H1 (cell line): ENCODE results near the gene ZDHHC11. TPM values are rescaled to one million over a fixed set of nuclear protein-coding genes. Genes with fewer than 3 reads are reported as not detected.

Source experiments
- CTCF ChIA-PET: fragments of 300-600 bp; sonication (Branson Sonifier 250); formaldehyde crosslinking; loops from one replicate; lab custom pipeline; 2021; ENCODE audit not compliant: partially characterized antibody; lab: Charles Lee
- POLR2A ChIA-PET: fragments of 300-600 bp; sonication (Branson Sonifier 250); formaldehyde crosslinking; loops from one replicate; lab custom pipeline; 2021; ENCODE audit warnings: inconsistent platforms; ENCODE audit not compliant: partially characterized antibody; lab: Charles Lee
- DNase-seq, 2 experiments: peaks; one replicate each; pipeline versions ENCODE4 v3.0.0 to v3.0.0-alpha.2; 2010 to 2022; ENCODE audit warnings: low spot score in 2 of 2, low read depth in 1 of 2, mixed read lengths in 1 of 2
- FAIRE-seq: peaks from 2 replicates; lab custom pipeline; 2011; peaks lifted over from hg19 to GRCh38; lab: Jason Lieb, UNC
- H2AFZ ChIP-seq: 2 replicates; pipeline ENCODE4 v1.8.1; 2012; ENCODE audit warnings: low read length, inconsistent platforms
- H2AK5ac ChIP-seq: 2 replicates; pipeline ENCODE4 v1.6.1; 2013; ENCODE audit warnings: low read depth, low read length
- H2BK120ac ChIP-seq: replicated peaks from 2 replicates; pipeline ENCODE3; 2013; ENCODE audit warnings: low read depth, low read length, inconsistent platforms
- H2BK12ac ChIP-seq: 2 replicates; pipeline ENCODE4 v1.6.1; 2013; ENCODE audit warnings: low read depth, low read length
- H2BK15ac ChIP-seq: 2 replicates; pipeline ENCODE4 v1.6.1; 2013; ENCODE audit warnings: low read length
- H2BK20ac ChIP-seq: 2 replicates; pipeline ENCODE4 v1.6.1; 2013; ENCODE audit warnings: low read length
- H2BK5ac ChIP-seq: 2 replicates; pipeline ENCODE4 v1.6.1; 2013; ENCODE audit warnings: low read depth, low read length
- H3K14ac ChIP-seq: 2 replicates; pipeline ENCODE4 v1.6.1; 2013; ENCODE audit warnings: inconsistent platforms; ENCODE audit not compliant: insufficient read length
- H3K18ac ChIP-seq: 2 replicates; pipeline ENCODE4 v1.6.1; 2013; ENCODE audit warnings: low read length; ENCODE audit errors: extremely low read depth
- H3K23ac ChIP-seq: 2 replicates; pipeline ENCODE4 v1.6.1; 2013; ENCODE audit warnings: inconsistent platforms; ENCODE audit not compliant: insufficient read length
- H3K23me2 ChIP-seq: 2 replicates; pipeline ENCODE4 v1.6.1; 2013; ENCODE audit warnings: low read depth, low read length
- H3K27ac ChIP-seq: 2 replicates; pipeline ENCODE4 v1.6.1; 2011; ENCODE audit warnings: low read depth, low read length, inconsistent platforms
- H3K27me3 ChIP-seq, 4 experiments: replicated peaks in 1 of 4; 1 replicate in 1 of 4; 2 replicates in 3 of 4; pipeline versions ENCODE4 v1.6.1 to v1.8.1; 2011 to 2013; ENCODE audit warnings: low read length in 3 of 4, mild to moderate bottlenecking in 3 of 4, inconsistent platforms in 2 of 4, mixed read lengths in 2 of 4, moderate library complexity in 1 of 4; ENCODE audit not compliant: control insufficient read depth in 3 of 4, insufficient read depth in 3 of 4; ENCODE audit errors: extremely low read depth in 1 of 4
- H3K36me3 ChIP-seq, 4 experiments: 2 replicates each; pipeline versions ENCODE4 v1.6.1 to v1.8.1; 2011 to 2013; ENCODE audit warnings: mild to moderate bottlenecking in 4 of 4, low read length in 3 of 4, moderate library complexity in 2 of 4, control low read depth in 1 of 4, inconsistent platforms in 1 of 4; ENCODE audit not compliant: insufficient read depth in 4 of 4, control insufficient read depth in 2 of 4
- H3K4ac ChIP-seq: replicated peaks from 2 replicates; pipeline ENCODE3; 2013; ENCODE audit warnings: low read length, low read depth, mixed read lengths, inconsistent platforms; ENCODE audit not compliant: insufficient read length
- H3K4me1 ChIP-seq, 4 experiments: replicated peaks in 1 of 4; 1 replicate in 1 of 4; 2 replicates in 3 of 4; pipeline versions ENCODE4 v1.6.1 to v1.8.1; 2011 to 2013; ENCODE audit warnings: low read length in 3 of 4, inconsistent platforms in 2 of 4, mixed read lengths in 1 of 4; ENCODE audit not compliant: insufficient read depth in 4 of 4, control insufficient read depth in 3 of 4
- H3K4me2 ChIP-seq, 2 experiments: 2 replicates each; pipeline versions ENCODE4 v1.6.1 to v1.8.1; 2011 to 2013; ENCODE audit warnings: low read depth in 2 of 2, low read length in 2 of 2, control low read depth in 1 of 2, inconsistent platforms in 1 of 2, mild to moderate bottlenecking in 1 of 2; ENCODE audit not compliant: insufficient read depth in 1 of 2
- H3K4me3 ChIP-seq, 4 experiments: fragments of 200-600, 300-600 bp in 1 of 4; sonication (generic), shearing (Covaris generic), sonication (Bioruptor Twin) in 1 of 4; 2 replicates each; pipeline versions ENCODE4 v1.5.1 to v1.8.1; 2011 to 2016; ENCODE audit warnings: low read length in 4 of 4, low read depth in 3 of 4, control low read depth in 2 of 4, inconsistent platforms in 2 of 4, mild to moderate bottlenecking in 2 of 4, mixed read lengths in 1 of 4, moderate library complexity in 1 of 4; ENCODE audit not compliant: insufficient read depth in 2 of 4; ENCODE audit errors: extremely low read depth in 1 of 4
- H3K56ac ChIP-seq: replicated peaks from 2 replicates; pipeline ENCODE3; 2013; ENCODE audit warnings: low read depth, mild to moderate bottlenecking, mixed read lengths, low read length, inconsistent platforms; ENCODE audit not compliant: insufficient read length
- H3K79me1 ChIP-seq: 2 replicates; pipeline ENCODE4 v1.6.1; 2013; ENCODE audit warnings: low read depth, low read length, control low read depth
- H3K79me2 ChIP-seq, 2 experiments: 2 replicates each; pipeline versions ENCODE4 v1.6.1 to v1.8.1; 2012 to 2013; ENCODE audit warnings: low read length in 2 of 2, mild to moderate bottlenecking in 2 of 2, inconsistent platforms in 1 of 2; ENCODE audit not compliant: insufficient read depth in 2 of 2, control insufficient read depth in 1 of 2
- H3K9ac ChIP-seq, 4 experiments: replicated peaks in 1 of 4; 1 replicate in 1 of 4; 2 replicates in 3 of 4; pipeline versions ENCODE4 v1.6.1 to v1.8.1; 2011 to 2013; ENCODE audit warnings: low read depth in 3 of 4, low read length in 3 of 4, control low read depth in 2 of 4, mild to moderate bottlenecking in 2 of 4, moderate library complexity in 2 of 4, inconsistent platforms in 1 of 4; ENCODE audit errors: extremely low read depth in 1 of 4
- H3K9me3 ChIP-seq, 2 experiments: 2 replicates each; pipeline versions ENCODE4 v1.6.1 to v1.8.1; 2012 to 2013; ENCODE audit warnings: mild to moderate bottlenecking in 2 of 2, moderate library complexity in 2 of 2, control low read depth in 1 of 2, inconsistent platforms in 1 of 2, low read depth in 1 of 2, low read length in 1 of 2, mixed read lengths in 1 of 2; ENCODE audit not compliant: insufficient read depth in 2 of 2
- H4K20me1 ChIP-seq, 2 experiments: replicated peaks in 1 of 2; 2 replicates each; pipeline versions ENCODE3 to v1.8.1; 2011 to 2013; ENCODE audit warnings: inconsistent platforms in 2 of 2, low read length in 2 of 2, mild to moderate bottlenecking in 1 of 2; ENCODE audit not compliant: insufficient read depth in 2 of 2, control insufficient read depth in 1 of 2
- H4K5ac ChIP-seq: 2 replicates; pipeline ENCODE4 v1.6.1; 2013; ENCODE audit warnings: low read length, low read depth, mixed read lengths, inconsistent platforms; ENCODE audit not compliant: insufficient read length
- H4K8ac ChIP-seq: 2 replicates; pipeline ENCODE4 v1.8.0; 2013; ENCODE audit warnings: mild to moderate bottlenecking, moderate library complexity, low read length, inconsistent platforms; ENCODE audit not compliant: insufficient read depth; ENCODE audit errors: extremely low read depth
- H4K91ac ChIP-seq: replicated peaks from 2 replicates; pipeline ENCODE3; 2013; ENCODE audit warnings: low read length, mixed read lengths, inconsistent platforms; ENCODE audit not compliant: insufficient read length
- ASH2L ChIP-seq: fragments of 200-600, 300-600 bp; sonication (generic); IDR thresholded peaks from one replicate; pipeline ENCODE4 v1.7.1; 2017; ENCODE audit warnings: low read length
- ATF3 ChIP-seq: IDR thresholded peaks from 2 replicates; pipeline ENCODE4 v1.6.1; 2011; ENCODE audit warnings: low read depth, mild to moderate bottlenecking, low read length; ENCODE audit not compliant: insufficient read depth
- CTCF ChIP-seq, 3 experiments: IDR thresholded peaks; 1 replicate in 2 of 3; 2 replicates in 1 of 3; pipeline versions ENCODE4 v1.5.1 to v1.6.1; 2011; ENCODE audit warnings: low read length in 3 of 3, mild to moderate bottlenecking in 3 of 3, inconsistent platforms in 2 of 3, low read depth in 1 of 3, moderate library complexity in 1 of 3; ENCODE audit not compliant: insufficient read depth in 1 of 3; ENCODE audit errors: control extremely low read depth in 1 of 3
- EZH2 ChIP-seq: fragments of 200-600 bp; sonication (generic); IDR thresholded peaks from 2 replicates; pipeline ENCODE4 v1.7.1; 2012; ENCODE audit warnings: low read depth, mild to moderate bottlenecking, moderate library complexity, low read length, inconsistent platforms; ENCODE audit not compliant: severe bottlenecking
- KDM5A ChIP-seq: fragments of 200-600 bp; IDR thresholded peaks from 2 replicates; pipeline ENCODE4 v1.7.1; 2012; ENCODE audit warnings: mild to moderate bottlenecking, low read length, inconsistent platforms, mixed read lengths
- RAD21 ChIP-seq, 2 experiments: IDR thresholded peaks in 1 of 2; conservative IDR thresholded peaks in 1 of 2; 2 replicates each; pipeline ENCODE4 v1.6.1; 2011; ENCODE audit warnings: low read depth in 2 of 2, low read length in 2 of 2, improper control_type of control experiment in 1 of 2, inconsistent platforms in 1 of 2, mild to moderate bottlenecking in 1 of 2, moderate library complexity in 1 of 2
- SIRT6 ChIP-seq: IDR thresholded peaks from one replicate; pipeline ENCODE4 v1.7.1; 2012; ENCODE audit warnings: low read length, inconsistent platforms
- WGBS, 2 experiments: shearing (Covaris generic) in 1 of 2; methylation state at CpG; one replicate each; pipeline versions ENCODE4 v1.1.6 to v1.1.7; 2013 to 2015; ENCODE audit warnings: low lambda C conversion rate in 2 of 2, mixed read lengths in 2 of 2, inconsistent platforms in 1 of 2, low coverage in 1 of 2, missing lambda C conversion rate in 1 of 2; ENCODE audit not compliant: insufficient replicate concordance in 2 of 2, insufficient coverage in 1 of 2, insufficient read length in 1 of 2; ENCODE audit errors: extremely low coverage in 1 of 2, missing lambda C conversion rate in 1 of 2; 5-methylcytosine and 5-hydroxymethylcytosine counted together
- polyA plus RNA-seq, 7 experiments: library from polyadenylated mRNA; depleted of rRNA in 3 of 7; stranded (reverse) in 5 of 7; unstranded in 2 of 7; fragments of >200 nt in 5 of 7; fragments of 200-250 nt in 2 of 7; gene quantifications; 1 replicate in 5 of 7; 2 replicates in 1 of 7; 4 replicates in 1 of 7; pipeline versions ENCODE4 v1.2.1 to v1.2.3, GENCODE V29; 2011 to 2013; ENCODE audit warnings: missing spikeins in 2 of 7, mixed read lengths in 2 of 7
- total RNA-seq: library from RNA; stranded (reverse); fragmentation: NEBNext Ultra II Directional; extraction: Animal tissue kit (Norgen Biotek cat#: 25700); gene quantifications from 2 replicates; pipeline ENCODE4 v1.2.1, GENCODE V29; 2021

The ZDHHC11 gene
- total and polyA plus RNA-seq, 2 of the 8 experiments (the other 6 are each of a cell fraction or from before 2014, with no cell fraction given): 4.7 to 16.6 TPM

GRCh38 chr5:865168-865521 lies 14.4 kb upstream of the ZDHHC11 start:
- no peak overlapping the region for H2BK12ac ChIP-seq
- no peak overlapping the region for H3K4ac ChIP-seq
- no peak overlapping the region for H2AK5ac ChIP-seq
- H3K27ac ChIP-seq: no peak overlapping the region
- no peak overlapping the region for H3K4me3 ChIP-seq
- H3K18ac ChIP-seq: no peak overlapping the region
- H4K20me1 ChIP-seq: peaks cover 8 to 43% of the 10 kb centered on the region in 2 experiments
- no peak for FAIRE-seq
- WGBS, 2 experiments: 86% methylated on average over 24 of the region's 24 CpGs; no CpG with 5 or more reads in 1 of the 2 experiments
- H4K91ac ChIP-seq: no peak overlapping the region
- no peak overlapping the region for H3K4me2 ChIP-seq
- no peak overlapping the region; the same call in 1 of the 2 replicates for H4K8ac ChIP-seq
- peaks cover 33 to 64% (median 52%) of the 10 kb centered on the region in 4 experiments for H3K36me3 ChIP-seq
- no peak overlapping the region for H3K56ac ChIP-seq
- H3K79me2 ChIP-seq: peaks cover 0 to 2% of the 10 kb centered on the region in 2 experiments; a peak in 1 of 4 replicates
- ChIA-PET CTCF (no interaction called here), POLR2A (interaction anchor here (1.2 to 6.9 kb wide), 6 partner anchors 11 to 36 kb away, joined by 5 to 46 read pairs (median 8); partner anchors contain the start of genes BRD9, TRIP13 and ZDHHC11)
- H2AFZ ChIP-seq: no peak overlapping the region
- no peak overlapping the region for H3K9ac ChIP-seq
- H3K4me1 ChIP-seq: no peaks in the 10 kb centered on the region; a peak in 1 of 7 replicates
- H3K79me1 ChIP-seq: no peaks in the 10 kb centered on the region; the same call in 1 of the 2 replicates
- no peaks in the 10 kb centered on the region for H3K9me3 ChIP-seq
- no peak overlapping the region for H2BK15ac ChIP-seq
- peaks cover 2% of the 10 kb centered on the region; the same call in 1 of the 2 replicates for H3K23me2 ChIP-seq
- H3K23ac ChIP-seq: no peak overlapping the region
- no peaks in the 10 kb centered on the region for H3K27me3 ChIP-seq
- DNase-seq: no peak
- no peak overlapping the region for H3K14ac ChIP-seq
- no peak overlapping the region for H2BK120ac ChIP-seq
- H2BK20ac ChIP-seq: no peak overlapping the region
- H4K5ac ChIP-seq: no peak overlapping the region
- no peak overlapping the region for H2BK5ac ChIP-seq
- no peak for TF ChIP-seq RAD21 (IDR thresholded peaks at IDR 0.05 in 1 of 2, conservative IDR thresholded peaks at IDR 0.05 in 1 of 2; ENCODE audit: low read depth in 2 of 2, low read length in 2 of 2)
- TF ChIP-seq SIRT6: no peak
- TF ChIP-seq CTCF (IDR thresholded peaks at IDR 0.05; ENCODE audit: control extremely low read depth in 1 of 3, insufficient read depth in 1 of 3, low read depth in 1 of 3, low read length in 3 of 3): no peak
- no peak for TF ChIP-seq ASH2L
- no peak for TF ChIP-seq EZH2
- no peak for TF ChIP-seq KDM5A
- TF ChIP-seq ATF3: no peak
